ENCODE results near the gene PCGF3. TPM values are rescaled to one million over a fixed set of nuclear protein-coding genes. Genes with fewer than 3 reads are reported as not detected.

The PCGF3 gene
- total RNA-seq, 3 donors from 2014 or later = 45.5 to 66.9 (median 56.7) TPM

DNA sequence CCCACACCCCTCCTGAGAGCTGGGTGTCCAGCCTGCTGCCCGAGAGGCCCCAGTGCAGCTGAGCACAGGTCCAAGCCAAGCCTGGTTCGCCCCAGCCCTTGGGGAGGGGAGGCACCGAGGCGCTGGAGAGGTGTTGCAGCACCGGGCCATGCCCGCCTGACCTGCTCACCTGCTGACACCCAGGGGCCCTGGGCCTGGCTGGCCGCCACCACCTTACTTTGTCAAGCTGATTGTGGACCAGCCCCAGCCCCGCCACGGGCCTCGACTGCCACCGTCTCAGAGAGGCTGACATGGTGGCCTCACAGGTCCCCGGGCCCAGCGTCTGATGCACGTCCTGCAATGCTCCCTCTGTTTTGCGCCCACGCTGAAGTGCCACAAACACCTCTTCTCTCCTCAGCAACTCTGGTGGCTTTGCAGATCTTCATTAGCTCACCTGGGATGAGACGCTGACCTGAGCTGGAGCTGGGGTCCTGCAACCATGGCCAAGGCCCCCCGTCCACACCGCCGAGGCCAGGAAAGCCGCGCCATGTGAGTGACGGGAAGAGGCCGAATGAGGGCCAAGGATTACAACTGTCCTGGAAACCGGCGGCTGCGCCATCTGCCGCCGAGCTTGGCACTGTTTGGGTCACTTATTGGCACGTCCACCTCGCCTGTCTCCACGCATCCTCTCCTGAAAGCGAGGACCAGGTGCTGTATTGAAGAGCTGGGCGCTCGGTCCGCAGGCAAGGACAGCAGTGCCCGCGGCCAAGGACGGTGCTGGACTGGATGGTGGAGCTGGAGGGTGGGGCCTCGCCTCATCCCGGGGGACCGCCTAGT lies 112.7 kb downstream of the PCGF3 start:
- no peak for DNase-seq
- H3K4me1 ChIP-seq (ENCODE audit: low read depth) = peaks cover 3% of the 10 kb centered on the region
- intact Hi-C loops (cut with DNase I, micrococcal nuclease) = no loop called here
- TF ChIP-seq, protein P1, sequence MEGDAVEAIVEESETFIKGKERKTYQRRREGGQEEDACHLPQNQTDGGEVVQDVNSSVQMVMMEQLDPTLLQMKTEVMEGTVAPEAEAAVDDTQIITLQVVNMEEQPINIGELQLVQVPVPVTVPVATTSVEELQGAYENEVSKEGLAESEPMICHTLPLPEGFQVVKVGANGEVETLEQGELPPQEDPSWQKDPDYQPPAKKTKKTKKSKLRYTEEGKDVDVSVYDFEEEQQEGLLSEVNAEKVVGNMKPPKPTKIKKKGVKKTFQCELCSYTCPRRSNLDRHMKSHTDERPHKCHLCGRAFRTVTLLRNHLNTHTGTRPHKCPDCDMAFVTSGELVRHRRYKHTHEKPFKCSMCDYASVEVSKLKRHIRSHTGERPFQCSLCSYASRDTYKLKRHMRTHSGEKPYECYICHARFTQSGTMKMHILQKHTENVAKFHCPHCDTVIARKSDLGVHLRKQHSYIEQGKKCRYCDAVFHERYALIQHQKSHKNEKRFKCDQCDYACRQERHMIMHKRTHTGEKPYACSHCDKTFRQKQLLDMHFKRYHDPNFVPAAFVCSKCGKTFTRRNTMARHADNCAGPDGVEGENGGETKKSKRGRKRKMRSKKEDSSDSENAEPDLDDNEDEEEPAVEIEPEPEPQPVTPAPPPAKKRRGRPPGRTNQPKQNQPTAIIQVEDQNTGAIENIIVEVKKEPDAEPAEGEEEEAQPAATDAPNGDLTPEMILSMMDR (IDR thresholded peaks at IDR 0.05) = no peak
- no peaks in the 10 kb centered on the region for H3K9me3 ChIP-seq
- no peak overlapping the region for H3K4me3 ChIP-seq
- H3K36me3 ChIP-seq (ENCODE audit: low read depth) = no peaks in the 10 kb centered on the region
- no peak for ATAC-seq

DNA sequence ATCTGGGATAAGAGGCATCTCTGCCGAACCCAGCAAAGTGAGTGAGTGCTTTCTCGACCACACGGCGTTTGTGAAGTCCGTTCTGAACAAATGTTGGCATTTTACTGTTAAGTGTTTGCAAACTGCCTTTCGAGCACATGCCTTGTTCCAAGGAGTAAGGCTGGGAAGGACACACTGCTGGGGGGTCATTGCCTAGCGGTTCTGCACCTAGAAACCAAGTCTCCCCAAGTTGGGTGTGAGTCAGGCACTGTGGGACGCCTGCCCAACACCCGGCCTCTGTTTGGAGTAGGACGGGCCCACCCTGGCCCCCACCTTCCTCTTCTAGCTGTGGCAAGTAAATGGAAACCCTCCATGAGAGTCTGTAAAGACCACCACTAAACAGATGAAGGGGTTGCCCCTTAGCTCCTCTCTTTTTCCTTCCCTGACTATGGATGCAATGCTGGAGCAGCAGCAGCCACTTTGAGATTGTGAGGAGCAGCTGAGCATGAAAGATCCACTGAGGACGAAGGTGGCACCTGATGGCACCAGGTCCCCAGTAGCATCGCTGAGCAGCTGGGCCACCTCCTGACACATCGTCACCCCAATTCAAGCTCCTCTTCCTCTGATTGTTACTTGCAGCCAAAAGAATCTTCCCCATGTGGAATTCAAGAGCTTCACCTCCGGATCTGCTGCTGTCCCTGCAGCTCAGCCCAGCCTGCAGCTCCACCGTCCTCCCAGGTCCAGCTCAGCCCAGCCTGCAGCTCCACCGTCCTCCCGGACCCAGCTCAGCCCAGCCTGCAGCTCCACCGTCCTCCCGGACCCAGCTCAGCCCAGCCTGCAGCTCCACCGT lies 114.0 kb downstream of the PCGF3 start:
- TF ChIP-seq, protein P1 (IDR thresholded peaks at IDR 0.05) = no peak
- DNase-seq = no peak
- Histone ChIP-seq H3K9me3 (no peaks in the 10 kb centered on the region), H3K4me1 (ENCODE audit: low read depth) (peaks cover 3% of the 10 kb centered on the region), H3K4me3 (no peak overlapping the region), H3K36me3 (ENCODE audit: low read depth) (no peaks in the 10 kb centered on the region)
- intact Hi-C loops (cut with DNase I, micrococcal nuclease) = no loop called here
- no peak for ATAC-seq

Other genes starting within 250 kb of the PCGF3 start
- 10 to 100 TPM; 23.3 to 32.1 (median 25.9) TPM for gene ZNF721, start 206.7 kb upstream of the PCGF3 start, total RNA-seq
- 10 to 100 TPM; 57.2 to 74.4 (median 65.8) TPM for gene PIGG, start 206.6 kb upstream of the PCGF3 start, total RNA-seq
- gene TMEM271, start 129.5 kb upstream of the PCGF3 start, total RNA-seq = under 1 TPM in 1 of 3 donors, not detected in 2; 0.35 TPM
- gene PDE6B, start 80.3 kb upstream of the PCGF3 start, total RNA-seq = 1 to 10 TPM; 1.0 to 2.9 (median 1.2) TPM
- 100 to 1,000 TPM; 330 to 467 (median 399) TPM for gene ATP5ME, start 31.6 kb upstream of the PCGF3 start, total RNA-seq
- gene MYL5, start 31.3 kb upstream of the PCGF3 start, total RNA-seq = 10 to 100 TPM; 26.1 to 52.5 (median 50.7) TPM
- 10 to 100 TPM in 2 of 3 donors, 1 to 10 TPM in 1; 9.9 to 14.1 (median 11.5) TPM for gene SLC49A3, start 16.7 kb upstream of the PCGF3 start, total RNA-seq
- gene CPLX1, start 120.3 kb downstream of the PCGF3 start, total RNA-seq = 1 to 10 TPM; 1.9 to 3.4 (median 2.7) TPM
- gene GAK, start 226.5 kb downstream of the PCGF3 start, total RNA-seq = 100 to 1,000 TPM; 155 to 259 (median 244) TPM
- 10 to 100 TPM; 30.1 to 39.0 (median 37.5) TPM for gene TMEM175, start 226.6 kb downstream of the PCGF3 start, total RNA-seq